Kidney epithelial cell (primary cell): Measurements from ENCODE around the gene SULT1C4. TPM values are rescaled to one million over a fixed set of nuclear protein-coding genes. Genes with fewer than 3 reads are reported as not detected.
A peak's percentile ranks its signal among the peaks of the same experiment; 100 is the strongest.

Experiments
- DNase-seq: peaks from one replicate; pipeline ENCODE4 v3.0.0-alpha.2; 2010; ENCODE audit warnings: low read depth
- H3K27me3 ChIP-seq: 2 replicates; pipeline ENCODE4 v1.6.0; 2011; ENCODE audit warnings: low read length; ENCODE audit not compliant: control insufficient read depth, insufficient read depth
- H3K36me3 ChIP-seq: 2 replicates; pipeline ENCODE4 v1.5.1; 2011; ENCODE audit warnings: low read length; ENCODE audit not compliant: control insufficient read depth, insufficient read depth
- H3K4me3 ChIP-seq: 2 replicates; pipeline ENCODE4 v1.5.1; 2011; ENCODE audit warnings: low read depth, mild to moderate bottlenecking, control low read depth, low read length
- total RNA-seq: library from RNA; depleted of rRNA; stranded (reverse); fragments of >200 nt; gene quantifications from 2 replicates; pipeline ENCODE4 v1.2.3, GENCODE V29; 2015
- TF ChIP-seq, protein P1 (sequence below): IDR thresholded peaks from 2 replicates; pipeline ENCODE4 v1.5.1; 2011; ENCODE audit warnings: mild to moderate bottlenecking, moderate library complexity, low read length, control low read depth, inconsistent platforms; ENCODE audit not compliant: insufficient read depth, poor library complexity, severe bottlenecking

SULT1C4 gene
- 33.3 and 37.7 TPM in 2 replicates for total RNA-seq

- TF ChIP-seq, protein P1, sequence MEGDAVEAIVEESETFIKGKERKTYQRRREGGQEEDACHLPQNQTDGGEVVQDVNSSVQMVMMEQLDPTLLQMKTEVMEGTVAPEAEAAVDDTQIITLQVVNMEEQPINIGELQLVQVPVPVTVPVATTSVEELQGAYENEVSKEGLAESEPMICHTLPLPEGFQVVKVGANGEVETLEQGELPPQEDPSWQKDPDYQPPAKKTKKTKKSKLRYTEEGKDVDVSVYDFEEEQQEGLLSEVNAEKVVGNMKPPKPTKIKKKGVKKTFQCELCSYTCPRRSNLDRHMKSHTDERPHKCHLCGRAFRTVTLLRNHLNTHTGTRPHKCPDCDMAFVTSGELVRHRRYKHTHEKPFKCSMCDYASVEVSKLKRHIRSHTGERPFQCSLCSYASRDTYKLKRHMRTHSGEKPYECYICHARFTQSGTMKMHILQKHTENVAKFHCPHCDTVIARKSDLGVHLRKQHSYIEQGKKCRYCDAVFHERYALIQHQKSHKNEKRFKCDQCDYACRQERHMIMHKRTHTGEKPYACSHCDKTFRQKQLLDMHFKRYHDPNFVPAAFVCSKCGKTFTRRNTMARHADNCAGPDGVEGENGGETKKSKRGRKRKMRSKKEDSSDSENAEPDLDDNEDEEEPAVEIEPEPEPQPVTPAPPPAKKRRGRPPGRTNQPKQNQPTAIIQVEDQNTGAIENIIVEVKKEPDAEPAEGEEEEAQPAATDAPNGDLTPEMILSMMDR = no peak
These were observed at the start of gene SULT1C4 for GRCh38 chr2:108377815-108378630. Gene SULT1C4 (plus strand): TSS chr2:108377954. CDS start chr2:108378338, 384 bp downstream.

DNA sequence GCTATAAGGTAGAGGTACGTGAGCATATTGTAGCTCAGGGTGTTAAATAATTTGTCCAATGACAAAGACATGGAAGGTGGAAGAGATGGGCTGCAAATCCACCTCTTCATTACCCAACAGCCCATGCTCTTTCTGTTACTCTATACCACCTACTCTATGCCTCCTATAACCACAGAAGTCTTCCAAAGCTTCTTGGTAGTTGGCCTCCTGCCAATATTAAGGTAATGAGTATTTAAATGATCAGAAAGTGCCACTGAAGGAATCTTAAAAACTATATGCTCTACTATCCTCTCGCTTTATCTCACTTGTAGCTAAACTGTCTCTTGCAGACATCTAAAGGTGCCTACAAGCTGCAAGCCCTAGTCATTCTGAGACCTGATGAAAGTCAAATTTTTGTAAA, 48.0 kb upstream of the SULT1C4 start:
- no peak for DNase-seq
- H3K27me3 ChIP-seq = no peaks in the 10 kb centered on the region
- TF ChIP-seq, protein P1 = no peak
- no peaks in the 10 kb centered on the region for H3K36me3 ChIP-seq
- H3K4me3 ChIP-seq = no peak overlapping the region

More at GRCh38 chr2:108377815-108378630, at the start of gene SULT1C4:
- H3K36me3 ChIP-seq = no peaks in the 10 kb centered on the region
- no peaks in the 10 kb centered on the region for H3K27me3 ChIP-seq
- H3K4me3 ChIP-seq = peak within 1 kb of the TSS; percentile 41
- no peak for DNase-seq

DNA sequence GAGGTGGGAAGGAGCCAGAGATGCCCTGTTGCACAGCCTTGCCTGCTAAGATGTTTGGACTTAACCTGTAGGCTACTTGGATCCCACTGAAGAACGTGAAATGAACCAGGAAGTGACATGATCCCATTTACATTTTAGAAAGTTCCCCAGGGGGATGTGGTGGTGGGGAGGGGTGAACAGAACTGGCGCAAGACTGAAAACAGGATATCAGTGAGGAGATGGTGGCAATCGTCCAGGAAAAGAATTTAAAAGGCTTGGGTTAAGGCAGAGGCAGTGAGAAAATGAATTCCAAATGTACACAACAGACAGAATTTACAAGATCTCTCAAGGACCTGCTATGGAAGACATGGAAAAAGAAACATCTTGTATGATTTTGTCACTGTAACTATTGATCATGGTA, 46.8 kb upstream of the SULT1C4 start:
- no peaks in the 10 kb centered on the region for H3K36me3 ChIP-seq
- H3K27me3 ChIP-seq = no peaks in the 10 kb centered on the region
- TF ChIP-seq, protein P1 = no peak
- no peak for DNase-seq
- H3K4me3 ChIP-seq = no peak overlapping the region

DNA sequence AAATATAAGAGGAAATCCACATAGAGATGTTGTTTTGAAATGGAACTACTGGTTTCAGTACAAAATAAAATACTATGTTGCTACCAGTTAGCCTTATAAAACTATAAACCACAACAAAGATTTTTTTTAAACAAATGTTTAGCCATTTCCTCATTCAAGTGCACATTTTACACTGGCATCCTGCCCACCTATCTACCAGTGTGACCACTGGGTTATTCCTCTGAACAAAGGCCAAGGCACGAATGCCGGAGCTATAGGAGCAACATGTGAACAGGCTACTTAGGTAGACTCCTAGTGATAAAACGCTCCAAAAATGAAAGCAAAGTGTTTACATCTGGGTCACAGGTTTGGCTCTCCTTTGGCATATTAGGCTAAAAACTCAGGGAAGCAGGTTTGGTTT, 31.8 kb upstream of the SULT1C4 start:
- TF ChIP-seq, protein P1 = no peak
- H3K27me3 ChIP-seq = no peaks in the 10 kb centered on the region
- DNase-seq = no peak
- H3K36me3 ChIP-seq = no peaks in the 10 kb centered on the region
- no peak overlapping the region for H3K4me3 ChIP-seq

GRCh38 chr2:108346827-108347226, 30.9 kb upstream of the SULT1C4 start:
- no peaks in the 10 kb centered on the region for H3K36me3 ChIP-seq
- TF ChIP-seq, protein P1 = no peak
- no peak for DNase-seq
- no peak overlapping the region for H3K4me3 ChIP-seq
- no peaks in the 10 kb centered on the region for H3K27me3 ChIP-seq

DNA sequence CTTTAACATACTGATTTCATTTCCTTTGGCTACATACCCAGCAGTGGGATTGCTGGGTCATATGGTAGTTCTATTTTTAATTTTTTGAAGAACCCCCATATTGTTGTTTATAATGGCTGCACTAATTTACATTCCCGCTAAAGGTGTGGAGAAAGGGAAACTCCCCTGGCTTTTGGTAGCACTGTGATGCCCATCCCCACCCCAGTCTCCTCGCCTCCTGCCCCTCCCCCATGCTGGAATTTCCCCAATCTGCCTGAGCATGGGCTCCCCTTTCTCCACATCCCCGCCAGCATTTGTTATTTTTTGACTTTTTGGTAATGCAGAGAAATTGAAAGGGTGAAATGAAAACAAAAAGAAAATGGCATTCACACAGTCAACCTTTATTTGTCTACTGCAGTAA, 30.0 kb upstream of the SULT1C4 start:
- H3K36me3 ChIP-seq = no peaks in the 10 kb centered on the region
- TF ChIP-seq, protein P1 = no peak
- H3K27me3 ChIP-seq = no peaks in the 10 kb centered on the region
- no peak overlapping the region for H3K4me3 ChIP-seq
- no peak for DNase-seq
